IMR-90 (cell line): ENCODE data around the gene AP1M2. TPM values are rescaled to one million over a fixed set of nuclear protein-coding genes. Genes with fewer than 3 reads are reported as not detected.

Experiments
- ATAC-seq: fragments of 200-7000 bp; cut with Tn5 transposase; 2 replicates; pipeline ENCODE4 v1.9.1; 2020; ENCODE audit warnings: low read depth, mild to moderate bottlenecking, moderate library complexity
- Bru-seq: library from RNA; stranded (reverse); fragments of 400-500 nt; gene quantifications from one replicate; lab custom pipeline; 2021; lab: Mats Ljungman, UMichigan
- BruChase-seq, 2 experiments: library from RNA; stranded (reverse); fragments of 400-500 nt; gene quantifications; one replicate each; lab custom pipeline; 2021; lab: Mats Ljungman, UMichigan
- BruUV-seq: library from RNA; stranded (reverse); fragments of 400-500 nt; replicated peaks from 2 replicates; lab custom pipeline; 2021; lab: Mats Ljungman, UMichigan
- CTCF ChIA-PET: fragments of 300-600 bp; formaldehyde crosslinking; extraction: SDS; loops from one replicate; lab custom pipeline; 2021; ENCODE audit warnings: antibody characterized with exemption; lab: Yijun Ruan, JAX
- POLR2A ChIA-PET: fragments of 300-600 bp; sonication (Branson Sonifier 250); formaldehyde crosslinking; loops from one replicate; lab custom pipeline; 2022; ENCODE audit warnings: antibody characterized with exemption; ENCODE audit not compliant: unreplicated experiment; lab: Charles Lee
- DNase-seq: peaks from one replicate; pipeline ENCODE4 v3.0.0; 2013
- H2AFZ ChIP-seq: replicated peaks from 2 replicates; pipeline ENCODE3; 2013; ENCODE audit warnings: low read length, mild to moderate bottlenecking; ENCODE audit not compliant: poor library complexity
- H2AK5ac ChIP-seq: 2 replicates; pipeline ENCODE4 v1.6.1; 2013; ENCODE audit warnings: low read depth, low read length, inconsistent platforms
- H2AK9ac ChIP-seq: replicated peaks from 2 replicates; pipeline ENCODE3; 2013; ENCODE audit warnings: mild to moderate bottlenecking, low read depth, low read length, moderate library complexity; ENCODE audit not compliant: poor library complexity
- H2BK120ac ChIP-seq: 2 replicates; pipeline ENCODE4 v1.6.1; 2013; ENCODE audit warnings: low read depth, low read length, inconsistent platforms
- H2BK15ac ChIP-seq: 3 replicates; pipeline ENCODE4 v1.6.1; 2013; ENCODE audit warnings: low read depth, low read length, inconsistent platforms
- H2BK20ac ChIP-seq: 2 replicates; pipeline ENCODE4 v1.6.1; 2013; ENCODE audit warnings: low read depth, mild to moderate bottlenecking, inconsistent platforms, low read length, moderate library complexity
- H2BK5ac ChIP-seq: 2 replicates; pipeline ENCODE4 v1.6.1; 2013; ENCODE audit warnings: mild to moderate bottlenecking, low read depth, low read length, inconsistent platforms; ENCODE audit not compliant: poor library complexity, severe bottlenecking
- H3K14ac ChIP-seq: replicated peaks from 2 replicates; pipeline ENCODE4 v1.6.1; 2013; ENCODE audit warnings: low read depth, low read length, inconsistent platforms
- H3K18ac ChIP-seq: 2 replicates; pipeline ENCODE4 v1.6.1; 2013; ENCODE audit warnings: low read depth, low read length, control low read depth
- H3K23ac ChIP-seq: 2 replicates; pipeline ENCODE4 v1.6.1; 2013; ENCODE audit warnings: low read depth, low read length, inconsistent platforms
- H3K27ac ChIP-seq: 2 replicates; pipeline ENCODE4 v1.5.1; 2013; ENCODE audit warnings: mild to moderate bottlenecking, control low read depth, low read length; ENCODE audit not compliant: insufficient read depth
- H3K27me3 ChIP-seq: 2 replicates; pipeline ENCODE4 v1.6.1; 2013; ENCODE audit warnings: low read length; ENCODE audit not compliant: control insufficient read depth, insufficient read depth
- H3K36me3 ChIP-seq: 2 replicates; pipeline ENCODE4 v1.6.1; 2013; ENCODE audit warnings: low read length, mixed read lengths; ENCODE audit not compliant: control insufficient read depth, insufficient read depth
- H3K4ac ChIP-seq: 2 replicates; pipeline ENCODE4 v1.6.1; 2013; ENCODE audit warnings: low read depth, low read length, inconsistent platforms
- H3K4me1 ChIP-seq: 2 replicates; pipeline ENCODE4 v1.6.1; 2013; ENCODE audit warnings: low read length, mixed read lengths; ENCODE audit not compliant: control insufficient read depth, insufficient read depth
- H3K4me2 ChIP-seq: 2 replicates; pipeline ENCODE4 v1.6.1; 2013; ENCODE audit warnings: low read depth, mild to moderate bottlenecking, control low read depth, low read length, moderate library complexity
- H3K4me3 ChIP-seq: 2 replicates; pipeline ENCODE4 v1.5.1; 2013; ENCODE audit warnings: low read depth, mild to moderate bottlenecking, control low read depth, low read length, moderate library complexity; ENCODE audit not compliant: insufficient read depth
- H3K56ac ChIP-seq: 2 replicates; pipeline ENCODE4 v1.6.1; 2013; ENCODE audit warnings: low read length, inconsistent platforms; ENCODE audit not compliant: insufficient read depth; ENCODE audit errors: extremely low read depth
- H3K79me1 ChIP-seq, 2 experiments: 2 replicates each; pipeline ENCODE4 v1.6.1; 2013; ENCODE audit warnings: low read length in 2 of 2, inconsistent platforms in 1 of 2, low read depth in 1 of 2
- H3K9ac ChIP-seq: 2 replicates; pipeline ENCODE4 v1.6.1; 2013; ENCODE audit warnings: low read depth, low read length, control low read depth
- H3K9me1 ChIP-seq: 2 replicates; pipeline ENCODE4 v1.6.1; 2013; ENCODE audit warnings: low read length, inconsistent platforms; ENCODE audit not compliant: insufficient read depth
- H3K9me3 ChIP-seq: 2 replicates; pipeline ENCODE4 v1.6.1; 2013; ENCODE audit warnings: low read length; ENCODE audit not compliant: control insufficient read depth, insufficient read depth
- H4K20me1 ChIP-seq: 2 replicates; pipeline ENCODE4 v1.6.1; 2013; ENCODE audit warnings: low read length, inconsistent platforms; ENCODE audit not compliant: insufficient read depth
- H4K5ac ChIP-seq: 2 replicates; pipeline ENCODE4 v1.6.1; 2013; ENCODE audit warnings: mild to moderate bottlenecking, low read depth, low read length, control low read depth
- H4K8ac ChIP-seq, 2 experiments: 2 replicates each; pipeline ENCODE4 v1.6.1; 2013; ENCODE audit warnings: low read depth in 2 of 2, low read length in 2 of 2, control low read depth in 1 of 2, inconsistent platforms in 1 of 2
- H4K91ac ChIP-seq: 2 replicates; pipeline ENCODE4 v1.6.1; 2013; ENCODE audit warnings: low read depth, low read length, inconsistent platforms; ENCODE audit not compliant: insufficient read depth
- BHLHE40 ChIP-seq: fragments of 150-350 bp; IDR thresholded peaks from 2 replicates; pipeline ENCODE4 v1.6.1; 2016; ENCODE audit warnings: mild to moderate bottlenecking, low read depth, low read length
- CEBPB ChIP-seq: IDR thresholded peaks from 2 replicates; pipeline ENCODE4 v1.6.1; 2012; ENCODE audit warnings: low read depth, low read length, improper control_type of control experiment
- CHD1 ChIP-seq: IDR thresholded peaks from 2 replicates; pipeline ENCODE4 v1.6.1; 2012; ENCODE audit warnings: low read depth, low read length, improper control_type of control experiment
- FOS ChIP-seq: fragments of 150-350 bp; IDR thresholded peaks from 2 replicates; pipeline ENCODE4 v1.6.1; 2016; ENCODE audit warnings: low read depth, low read length
- MAFK ChIP-seq: IDR thresholded peaks from 2 replicates; pipeline ENCODE4 v1.6.1; 2012; ENCODE audit warnings: low read depth, low read length, improper control_type of control experiment
- MAZ ChIP-seq: IDR thresholded peaks from 2 replicates; pipeline ENCODE4 v1.6.1; 2012; ENCODE audit warnings: low read depth, mild to moderate bottlenecking, low read length, improper control_type of control experiment, moderate library complexity, borderline replicate concordance
- MXI1 ChIP-seq: IDR thresholded peaks from 2 replicates; pipeline ENCODE4 v1.6.1; 2012; ENCODE audit warnings: low read depth, mild to moderate bottlenecking, low read length, moderate library complexity, borderline replicate concordance
- NFE2L2 ChIP-seq: fragments of 150-350 bp; IDR thresholded peaks from 2 replicates; pipeline ENCODE4 v1.6.1; 2016; ENCODE audit warnings: low read depth, mild to moderate bottlenecking, low read length
- POLR2A ChIP-seq: IDR thresholded peaks from 2 replicates; pipeline ENCODE4 v1.6.1; 2012; ENCODE audit warnings: mild to moderate bottlenecking, low read depth, low read length
- RAD21 ChIP-seq: IDR thresholded peaks from 2 replicates; pipeline ENCODE4 v1.6.1; 2012; ENCODE audit warnings: low read length, improper control_type of control experiment
- RCOR1 ChIP-seq: IDR thresholded peaks from 2 replicates; pipeline ENCODE4 v1.6.1; 2012; ENCODE audit warnings: mild to moderate bottlenecking, low read length, improper control_type of control experiment; ENCODE audit not compliant: insufficient replicate concordance
- RFX5 ChIP-seq: IDR thresholded peaks from 2 replicates; pipeline ENCODE4 v1.8.0; 2012; ENCODE audit warnings: low read depth, mild to moderate bottlenecking, low read length, moderate library complexity
- SMC3 ChIP-seq: fragments of 150-350 bp; IDR thresholded peaks from 2 replicates; pipeline ENCODE4 v1.6.1; 2016; ENCODE audit warnings: low read depth, mild to moderate bottlenecking, antibody characterized with exemption, low read length, moderate library complexity
- WGBS, 2 experiments: methylation state at CpG; one replicate each; pipeline versions ENCODE4 v1.1.5 to v1.1.7; 2013; ENCODE audit warnings: missing lambda C conversion rate in 2 of 2; ENCODE audit not compliant: insufficient read length in 1 of 2; ENCODE audit errors: extremely low coverage in 2 of 2; 5-methylcytosine and 5-hydroxymethylcytosine counted together
- dilution Hi-C: fragments of 300-500 bp; cut with HindIII; formaldehyde crosslinking; loops from one replicate; pipeline ENCODE4 v1.14.3; 2018; ENCODE audit warnings: low sequenced_read_pairs; ENCODE audit not compliant: unreplicated experiment
- in situ Hi-C: fragments of 300-500 bp; cut with MboI; formaldehyde crosslinking; loops from 3 replicates; pipeline ENCODE4 v1.14.3; 2019; ENCODE audit warnings: low sequenced_read_pairs, inconsistent platforms, mixed read lengths
- intact Hi-C: fragments of 100-400 bp; cut with micrococcal nuclease; formaldehyde crosslinking; loops from 2 replicates; pipeline ENCODE4 v1.10.0; 2022
- long read RNA-seq: library from polyadenylated mRNA; unstranded; transcript quantifications from one replicate; pipeline ENCODE4 v2.0.0, GENCODE V29; 2021; ENCODE audit not compliant: unreplicated experiment
- polyA plus RNA-seq, 3 experiments: library from polyadenylated mRNA; depleted of rRNA; stranded (reverse); fragments of >200 nt; gene quantifications; 2 replicates each; pipeline ENCODE4 v1.2.3, GENCODE V29; 2012; ENCODE audit warnings: low replicate concordance in 1 of 3
- total RNA-seq: library from RNA; depleted of rRNA; stranded (reverse); fragments of >200 nt; gene quantifications from 2 replicates; pipeline ENCODE4 v1.2.3, GENCODE V29; 2012; rRNA removed
- TF ChIP-seq, protein P1 (sequence below): fragments of 150-350 bp; IDR thresholded peaks from 2 replicates; pipeline ENCODE4 v1.6.1; 2017; ENCODE audit warnings: mild to moderate bottlenecking, antibody characterized with exemption, low read length, low read depth
- TF ChIP-seq, protein P2 (sequence below): fragments of 150-350 bp; IDR thresholded peaks from 2 replicates; pipeline ENCODE4 v1.6.1; 2016; ENCODE audit warnings: low read depth, mild to moderate bottlenecking, low read length, moderate library complexity, borderline replicate concordance

The AP1M2 gene
- total RNA-seq (not detected in 2 replicates), polyA plus RNA-seq (2012; rRNA removed) (0.17 and 0.37 TPM in 2 replicates), Bru-seq, nascent RNA (not detected), BruChase-seq, experiment 1, labeled RNA remaining after a 6-hour chase (percentile 13 among the genes with signal in this experiment), BruChase-seq, experiment 2, labeled RNA remaining after a 2-hour chase (percentile 9 among the genes with signal in this experiment)
- polyA plus RNA-seq (2012; cell fraction: cytosol; rRNA removed): 0.22 and 0.26 TPM in 2 replicates
- 0.25 TPM in 1 of 2 replicates, not detected in the other for polyA plus RNA-seq (2012; cell fraction: nucleus; rRNA removed; ENCODE audit: low replicate concordance)
- long read RNA-seq: 0 reads

DNA sequence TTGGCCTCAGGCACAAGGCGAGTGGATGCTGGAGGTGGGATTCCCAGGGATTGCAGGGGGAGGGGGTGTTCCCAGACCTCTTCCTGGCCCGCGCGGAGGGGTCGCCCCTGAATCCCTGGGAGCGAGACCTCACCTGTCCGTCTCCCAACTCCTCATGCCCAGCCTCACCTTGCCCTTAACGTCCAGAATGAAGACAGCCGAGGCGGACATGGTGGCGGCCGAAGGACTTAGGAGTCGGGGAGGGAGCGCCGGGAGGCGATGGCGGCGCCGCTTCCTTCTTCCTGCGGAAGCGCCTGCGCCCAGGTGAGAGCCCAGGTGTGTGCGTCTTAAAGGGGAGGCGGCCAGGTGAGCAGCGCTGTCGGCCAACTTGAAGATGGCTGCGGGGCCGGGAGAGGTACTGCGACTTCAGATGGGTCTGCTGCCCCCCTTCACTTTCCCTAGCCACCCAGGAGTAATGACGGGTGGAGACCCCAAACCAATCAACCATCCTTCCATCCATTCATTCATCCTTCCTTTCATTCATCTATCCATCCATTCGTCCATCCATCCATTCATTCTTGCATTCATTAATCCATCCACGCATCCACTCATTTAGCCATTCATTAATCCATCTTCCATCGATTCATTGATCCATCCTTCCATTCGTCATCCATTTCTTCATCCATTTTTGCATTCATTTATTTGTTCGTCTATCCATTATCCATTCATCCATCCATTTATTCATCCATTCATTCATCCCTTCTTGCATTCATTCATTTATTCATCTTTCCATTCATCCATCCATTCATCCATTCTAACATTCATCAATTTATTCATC, at the start of gene AP1M2:
Gene AP1M2 (minus strand): TSS at position 291 of the 817 bp plus-strand sequence. CDS start 81 bp downstream, at position 210.
- H3K4me1 ChIP-seq: no peaks in the 10 kb centered on the region
- H2BK15ac ChIP-seq: no peak within 1 kb of the TSS
- ChIA-PET POLR2A (no interaction called here), CTCF (no interaction called here)
- H3K9me3 ChIP-seq: peaks cover 3% of the 10 kb centered on the region; the same call in 1 of the 2 replicates
- DNase-seq (no peak), ATAC-seq (no peak)
- intact Hi-C loops (no loop called here), in situ Hi-C loops (no loop called here), dilution Hi-C loops (no loop called here)
- no peaks in the 10 kb centered on the region; the same call in 1 of the 2 replicates for H3K9me1 ChIP-seq
- H3K9ac ChIP-seq: no peak within 1 kb of the TSS
- H2AK9ac ChIP-seq: no peak within 1 kb of the TSS
- BruUV-seq: no TSS peak
- no peak within 1 kb of the TSS for H2BK120ac ChIP-seq
- no peak within 1 kb of the TSS for H3K4me2 ChIP-seq
- TF ChIP-seq, protein P1, sequence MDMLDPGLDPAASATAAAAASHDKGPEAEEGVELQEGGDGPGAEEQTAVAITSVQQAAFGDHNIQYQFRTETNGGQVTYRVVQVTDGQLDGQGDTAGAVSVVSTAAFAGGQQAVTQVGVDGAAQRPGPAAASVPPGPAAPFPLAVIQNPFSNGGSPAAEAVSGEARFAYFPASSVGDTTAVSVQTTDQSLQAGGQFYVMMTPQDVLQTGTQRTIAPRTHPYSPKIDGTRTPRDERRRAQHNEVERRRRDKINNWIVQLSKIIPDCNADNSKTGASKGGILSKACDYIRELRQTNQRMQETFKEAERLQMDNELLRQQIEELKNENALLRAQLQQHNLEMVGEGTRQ: no peak
- no peak for TF ChIP-seq CHD1
- TF ChIP-seq RAD21: no peak
- no peak for TF ChIP-seq SMC3
- TF ChIP-seq NFE2L2: no peak
- TF ChIP-seq CEBPB: no peak
- no peak for TF ChIP-seq MAZ
- no peak for TF ChIP-seq POLR2A
- TF ChIP-seq MXI1: no peak
- no peak for TF ChIP-seq FOS
- no peak for TF ChIP-seq MAFK
- TF ChIP-seq RCOR1: no peak
- TF ChIP-seq, protein P2, sequence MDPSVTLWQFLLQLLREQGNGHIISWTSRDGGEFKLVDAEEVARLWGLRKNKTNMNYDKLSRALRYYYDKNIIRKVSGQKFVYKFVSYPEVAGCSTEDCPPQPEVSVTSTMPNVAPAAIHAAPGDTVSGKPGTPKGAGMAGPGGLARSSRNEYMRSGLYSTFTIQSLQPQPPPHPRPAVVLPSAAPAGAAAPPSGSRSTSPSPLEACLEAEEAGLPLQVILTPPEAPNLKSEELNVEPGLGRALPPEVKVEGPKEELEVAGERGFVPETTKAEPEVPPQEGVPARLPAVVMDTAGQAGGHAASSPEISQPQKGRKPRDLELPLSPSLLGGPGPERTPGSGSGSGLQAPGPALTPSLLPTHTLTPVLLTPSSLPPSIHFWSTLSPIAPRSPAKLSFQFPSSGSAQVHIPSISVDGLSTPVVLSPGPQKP: no peak
- no peak for TF ChIP-seq BHLHE40
- TF ChIP-seq RFX5: no peak
- H3K27ac ChIP-seq: no peak within 1 kb of the TSS
- H2AFZ ChIP-seq: no peak within 1 kb of the TSS
- no peak within 1 kb of the TSS for H2BK5ac ChIP-seq
- no peak within 1 kb of the TSS for H3K56ac ChIP-seq
- no peak within 1 kb of the TSS for H2BK20ac ChIP-seq
- no peaks in the 10 kb centered on the region for H3K36me3 ChIP-seq
- H3K27me3 ChIP-seq: peaks cover 19% of the 10 kb centered on the region
- H3K4ac ChIP-seq: no peak within 1 kb of the TSS
- no peak within 1 kb of the TSS for H2AK5ac ChIP-seq
- H3K23ac ChIP-seq: no peak within 1 kb of the TSS
- H4K20me1 ChIP-seq: no peaks in the 10 kb centered on the region
- no peak within 1 kb of the TSS for H3K4me3 ChIP-seq
- H3K14ac ChIP-seq: no peak within 1 kb of the TSS
- no peak within 1 kb of the TSS for H4K5ac ChIP-seq
- H4K8ac ChIP-seq: no peak within 1 kb of the TSS
- H3K79me1 ChIP-seq: no peaks in the 10 kb centered on the region
- no peak within 1 kb of the TSS for H3K18ac ChIP-seq
- WGBS, 2 experiments: 17 to 100% methylated on average over 2 to 25 of the region's 35 CpGs
- no peak within 1 kb of the TSS for H4K91ac ChIP-seq
